SIG-M5 (cell line): Measurements from ENCODE around the gene NOS1.

Source experiments
- DNase-seq: peaks from one replicate; lab custom pipeline; 2025; lab: John Stamatoyannopoulos, UW

The NOS1 gene

GRCh38 chr12:117172168-117172567, 189.3 kb downstream of the NOS1 start:
- no peak for DNase-seq

- DNase-seq: no peak
Observed at GRCh38 chr12:117171499-117172162, 189.8 kb downstream of the NOS1 start.

GRCh38 chr12:117169548-117169947, 191.9 kb downstream of the NOS1 start:
- DNase-seq: no peak

DNA sequence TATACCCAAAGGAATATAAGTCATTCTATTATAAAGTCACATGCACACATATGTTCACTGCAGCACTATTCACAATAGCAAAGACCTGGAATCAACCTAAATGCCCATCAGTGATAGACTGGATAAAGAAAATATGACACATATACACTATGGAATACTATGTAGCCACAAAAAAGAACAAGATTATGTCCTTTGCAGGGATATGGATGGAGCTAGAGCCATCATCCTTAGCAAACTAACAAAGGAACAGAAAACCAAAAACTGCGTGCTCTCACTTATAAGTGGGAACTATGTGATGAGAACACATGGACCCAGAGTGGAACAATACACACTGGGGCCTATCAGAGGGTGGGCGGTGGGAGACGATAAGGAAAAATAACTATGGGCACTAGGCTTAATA, 192.4 kb downstream of the NOS1 start:
- no peak for DNase-seq

DNA sequence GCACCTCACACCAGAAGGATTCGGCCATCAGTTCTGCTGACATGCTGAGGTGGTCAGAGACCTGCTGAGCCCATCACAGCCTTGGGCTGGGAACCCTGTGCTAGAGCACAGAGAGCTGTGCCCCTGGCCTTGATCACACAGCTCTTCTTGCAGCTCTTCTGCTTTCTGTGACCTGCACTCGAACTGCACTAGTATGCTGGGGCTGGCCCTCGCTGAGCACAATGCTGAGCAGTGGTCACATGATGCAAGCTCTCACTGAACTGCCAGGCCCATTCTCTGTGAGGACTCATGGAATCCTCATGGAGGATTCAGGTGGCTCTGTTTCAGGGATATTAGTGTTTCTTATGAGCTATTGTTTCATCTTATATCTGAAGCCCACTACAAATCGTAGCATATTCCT, 193.7 kb downstream of the NOS1 start:
- DNase-seq: no peak

DNA sequence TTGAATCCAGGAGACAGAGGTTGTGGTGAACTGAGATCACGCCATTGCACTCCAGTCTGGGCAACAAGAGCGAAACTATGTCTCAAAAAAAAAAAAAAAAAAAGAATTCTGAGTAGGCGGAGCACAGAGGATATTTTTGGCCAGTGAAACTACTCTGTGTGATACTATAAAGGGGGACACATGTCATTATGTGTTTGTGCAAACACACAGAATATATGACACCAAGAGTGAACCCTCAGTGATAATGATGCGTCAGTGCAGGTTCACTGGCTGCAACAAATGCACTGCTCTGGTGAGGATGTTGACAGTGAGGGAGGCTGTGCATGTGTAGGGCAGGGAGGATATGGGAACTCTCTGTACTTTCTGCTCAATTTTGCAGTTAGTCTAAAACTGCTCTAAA, 195.3 kb downstream of the NOS1 start:
- no peak for DNase-seq

- DNase-seq: no peak
Observed at GRCh38 chr12:117165342-117165741, 196.1 kb downstream of the NOS1 start.

GRCh38 chr12:117162633-117163032, 198.8 kb downstream of the NOS1 start:
- DNase-seq: no peak

DNA sequence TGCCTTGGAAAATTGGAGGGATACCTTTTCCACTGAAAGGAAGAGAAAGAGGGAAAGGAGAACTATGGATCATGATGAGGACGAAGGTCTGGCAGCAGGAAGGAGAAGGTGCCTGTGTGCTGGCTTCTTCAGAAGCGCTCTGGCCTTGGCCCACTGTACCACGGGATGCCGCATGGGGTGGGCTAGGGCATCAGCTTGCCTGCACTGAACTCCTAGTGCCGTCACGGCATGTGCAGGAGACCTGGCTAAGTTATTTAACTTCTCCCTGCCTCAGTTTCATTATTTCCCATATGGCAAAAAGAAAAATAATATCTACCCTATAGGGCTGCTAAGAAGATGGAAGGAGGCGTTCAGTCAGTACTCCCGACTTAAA, 199.3 kb downstream of the NOS1 start:
- no peak for DNase-seq

DNA sequence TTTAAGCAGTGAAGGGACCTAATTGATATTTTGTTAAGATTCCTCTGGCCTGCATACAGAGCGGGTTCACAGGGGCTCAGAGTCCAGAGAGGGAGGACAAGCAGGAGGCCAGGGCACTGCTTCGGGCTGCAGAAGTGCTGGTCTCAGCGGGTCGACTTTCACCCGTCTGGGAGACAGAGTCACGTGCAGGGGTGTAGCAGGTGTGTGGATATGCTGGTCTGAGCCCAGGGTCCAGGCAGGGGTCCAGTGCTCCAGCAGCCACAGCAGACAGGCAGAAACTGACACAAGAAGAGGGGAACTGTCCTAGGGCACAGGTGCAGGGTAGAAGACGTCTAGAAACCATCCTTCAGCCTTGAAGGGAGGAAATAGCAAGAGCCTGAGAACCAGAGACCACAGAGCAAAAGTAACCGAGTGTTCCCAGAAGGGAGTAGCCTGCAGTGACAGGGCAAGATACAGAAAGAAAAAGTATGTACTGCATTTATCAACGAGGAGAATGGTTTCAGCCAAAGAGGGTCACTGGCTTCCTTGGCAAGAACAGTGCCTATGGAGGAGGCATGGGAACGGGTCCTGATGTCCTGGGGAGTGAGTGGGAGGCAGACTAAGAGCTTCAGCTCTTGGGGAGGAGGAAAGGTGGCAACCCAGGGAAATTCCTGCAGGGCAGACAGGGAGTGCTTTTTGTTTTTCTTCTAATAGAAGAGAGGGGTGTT, 199.8 kb downstream of the NOS1 start:
- DNase-seq: no peak

DNA sequence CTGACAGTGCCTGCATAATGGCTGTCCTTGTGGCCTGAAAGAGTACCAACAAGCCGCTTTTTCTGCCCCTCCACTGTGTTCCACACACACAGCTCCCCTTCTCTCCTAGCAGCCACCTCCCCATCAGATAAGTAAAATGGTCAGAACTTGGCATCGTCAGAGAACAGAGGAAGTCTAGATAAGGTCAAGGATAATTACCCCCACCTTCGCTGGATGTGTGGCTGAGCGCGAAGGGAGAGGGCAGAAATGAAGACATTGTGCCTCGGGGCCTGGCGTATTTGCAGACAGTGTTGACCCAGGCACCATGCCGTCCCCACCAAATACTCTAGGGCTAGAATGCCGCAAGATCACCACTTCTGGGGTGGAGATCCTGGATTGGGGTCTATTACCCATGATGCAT, 201.8 kb downstream of the NOS1 start:
- DNase-seq: no peak

- no peak for DNase-seq
Observed at GRCh38 chr12:117158911-117159553, 202.4 kb downstream of the NOS1 start.
